GM12873 (cell line): ENCODE measurements around the gene MPIG6B.

ENCODE experiments used
- TF ChIP-seq, protein P1 (sequence below): IDR thresholded peaks from 2 replicates; pipeline ENCODE4 v1.5.1; 2012; ENCODE audit warnings: low read depth, mild to moderate bottlenecking, moderate library complexity, low read length, control low read depth; ENCODE audit not compliant: insufficient read depth; ENCODE audit errors: missing control alignments

MPIG6B gene

GRCh38 chr6:31710523-31711219 is 12.5 kb upstream of the MPIG6B start:
- TF ChIP-seq, protein P1, sequence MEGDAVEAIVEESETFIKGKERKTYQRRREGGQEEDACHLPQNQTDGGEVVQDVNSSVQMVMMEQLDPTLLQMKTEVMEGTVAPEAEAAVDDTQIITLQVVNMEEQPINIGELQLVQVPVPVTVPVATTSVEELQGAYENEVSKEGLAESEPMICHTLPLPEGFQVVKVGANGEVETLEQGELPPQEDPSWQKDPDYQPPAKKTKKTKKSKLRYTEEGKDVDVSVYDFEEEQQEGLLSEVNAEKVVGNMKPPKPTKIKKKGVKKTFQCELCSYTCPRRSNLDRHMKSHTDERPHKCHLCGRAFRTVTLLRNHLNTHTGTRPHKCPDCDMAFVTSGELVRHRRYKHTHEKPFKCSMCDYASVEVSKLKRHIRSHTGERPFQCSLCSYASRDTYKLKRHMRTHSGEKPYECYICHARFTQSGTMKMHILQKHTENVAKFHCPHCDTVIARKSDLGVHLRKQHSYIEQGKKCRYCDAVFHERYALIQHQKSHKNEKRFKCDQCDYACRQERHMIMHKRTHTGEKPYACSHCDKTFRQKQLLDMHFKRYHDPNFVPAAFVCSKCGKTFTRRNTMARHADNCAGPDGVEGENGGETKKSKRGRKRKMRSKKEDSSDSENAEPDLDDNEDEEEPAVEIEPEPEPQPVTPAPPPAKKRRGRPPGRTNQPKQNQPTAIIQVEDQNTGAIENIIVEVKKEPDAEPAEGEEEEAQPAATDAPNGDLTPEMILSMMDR = no peak

DNA sequence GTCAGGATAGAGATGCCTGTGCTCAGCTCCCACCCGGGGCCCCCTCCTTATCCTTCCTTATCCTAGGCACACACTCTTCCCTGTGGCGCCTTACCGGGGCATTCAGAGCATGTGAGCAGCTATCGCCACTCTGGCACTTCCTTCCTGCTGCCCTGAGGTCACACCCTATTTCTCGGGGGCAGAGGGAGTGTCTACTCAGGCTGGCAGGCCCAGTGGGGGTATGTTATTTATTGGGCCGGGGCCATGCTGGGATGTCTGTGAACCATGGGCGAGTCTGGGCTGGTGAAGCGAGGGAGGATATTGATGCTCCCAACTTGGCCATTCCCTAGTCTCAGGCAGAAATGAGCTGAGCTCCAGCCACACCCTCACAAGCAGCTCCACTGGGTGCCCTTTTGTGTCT is 11.9 kb upstream of the MPIG6B start:
- TF ChIP-seq, protein P1 = no peak

DNA sequence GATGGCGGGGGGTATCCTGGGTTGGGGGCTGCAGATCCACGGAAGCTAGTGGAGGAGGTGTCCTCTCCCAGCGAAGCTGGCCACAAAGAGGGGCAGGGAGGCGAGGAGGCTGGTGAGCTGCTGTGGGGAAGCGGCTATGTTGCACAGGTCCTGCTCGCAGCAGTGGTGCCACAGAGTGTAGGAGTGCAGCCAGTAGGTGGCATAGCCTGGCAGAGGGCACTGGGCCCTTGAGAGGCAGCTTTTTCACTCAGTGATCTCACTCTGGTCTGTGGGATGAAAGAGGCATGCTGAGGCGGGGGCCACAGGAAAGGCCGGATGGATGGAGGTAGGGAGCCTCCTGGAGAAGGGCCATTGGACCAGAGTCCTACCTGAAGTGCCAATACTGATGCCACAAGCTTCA is 10.9 kb upstream of the MPIG6B start:
- TF ChIP-seq, protein P1 = peak; percentile 32

DNA sequence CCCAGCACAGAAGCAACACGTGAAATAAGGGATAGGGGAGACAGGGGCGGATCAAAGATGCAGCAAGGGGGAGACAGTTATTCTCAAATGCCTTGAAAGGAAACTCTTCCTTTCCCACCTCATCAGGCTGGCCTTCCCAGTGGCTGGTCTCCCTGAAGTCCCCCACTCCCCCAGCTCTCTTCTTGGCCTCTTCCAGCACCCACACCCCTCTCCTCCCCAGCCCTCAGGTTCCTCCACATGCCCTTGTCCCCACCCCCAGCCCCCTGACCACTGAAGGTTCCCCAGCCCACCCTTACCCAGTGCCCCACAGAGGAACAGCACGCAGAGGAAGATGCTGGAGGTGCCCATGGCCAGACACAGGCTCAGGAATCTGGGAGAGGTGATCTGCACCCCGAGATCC is 9.7 kb upstream of the MPIG6B start:
- TF ChIP-seq, protein P1 = no peak

DNA sequence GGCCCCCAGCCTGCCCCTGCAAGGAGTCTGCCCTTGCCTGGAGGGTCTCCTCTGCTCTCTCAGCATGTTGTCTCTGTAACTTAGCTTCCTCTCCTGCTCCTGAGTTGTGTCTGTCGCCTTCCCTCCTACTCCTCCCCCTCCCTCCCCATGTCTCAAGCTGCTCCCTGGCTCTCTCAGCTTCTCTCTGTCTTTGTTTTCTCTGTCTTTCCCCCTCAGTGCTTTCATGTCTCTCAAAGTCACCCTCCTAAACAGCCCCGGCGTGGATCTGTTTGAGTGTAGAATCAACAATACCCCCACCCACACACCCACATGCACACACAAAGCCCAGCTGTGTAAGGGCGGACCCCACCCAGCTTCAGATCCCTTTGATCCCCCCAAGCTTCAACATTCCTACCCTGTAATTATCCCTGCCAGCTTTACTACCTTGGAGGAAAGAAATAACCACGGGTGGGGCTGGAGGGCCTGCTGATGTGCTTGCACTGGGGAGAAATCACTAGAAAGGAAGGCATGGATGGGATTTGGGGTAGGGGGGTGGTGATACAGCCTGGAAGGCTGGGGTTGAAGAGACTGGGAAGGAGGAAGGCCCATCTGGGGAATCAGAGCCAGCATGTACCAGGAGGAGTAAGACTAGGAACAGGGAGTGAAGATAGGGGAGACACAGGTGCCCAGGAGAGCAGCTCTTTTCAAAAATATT is 9.0 kb upstream of the MPIG6B start:
- TF ChIP-seq, protein P1 = no peak

DNA sequence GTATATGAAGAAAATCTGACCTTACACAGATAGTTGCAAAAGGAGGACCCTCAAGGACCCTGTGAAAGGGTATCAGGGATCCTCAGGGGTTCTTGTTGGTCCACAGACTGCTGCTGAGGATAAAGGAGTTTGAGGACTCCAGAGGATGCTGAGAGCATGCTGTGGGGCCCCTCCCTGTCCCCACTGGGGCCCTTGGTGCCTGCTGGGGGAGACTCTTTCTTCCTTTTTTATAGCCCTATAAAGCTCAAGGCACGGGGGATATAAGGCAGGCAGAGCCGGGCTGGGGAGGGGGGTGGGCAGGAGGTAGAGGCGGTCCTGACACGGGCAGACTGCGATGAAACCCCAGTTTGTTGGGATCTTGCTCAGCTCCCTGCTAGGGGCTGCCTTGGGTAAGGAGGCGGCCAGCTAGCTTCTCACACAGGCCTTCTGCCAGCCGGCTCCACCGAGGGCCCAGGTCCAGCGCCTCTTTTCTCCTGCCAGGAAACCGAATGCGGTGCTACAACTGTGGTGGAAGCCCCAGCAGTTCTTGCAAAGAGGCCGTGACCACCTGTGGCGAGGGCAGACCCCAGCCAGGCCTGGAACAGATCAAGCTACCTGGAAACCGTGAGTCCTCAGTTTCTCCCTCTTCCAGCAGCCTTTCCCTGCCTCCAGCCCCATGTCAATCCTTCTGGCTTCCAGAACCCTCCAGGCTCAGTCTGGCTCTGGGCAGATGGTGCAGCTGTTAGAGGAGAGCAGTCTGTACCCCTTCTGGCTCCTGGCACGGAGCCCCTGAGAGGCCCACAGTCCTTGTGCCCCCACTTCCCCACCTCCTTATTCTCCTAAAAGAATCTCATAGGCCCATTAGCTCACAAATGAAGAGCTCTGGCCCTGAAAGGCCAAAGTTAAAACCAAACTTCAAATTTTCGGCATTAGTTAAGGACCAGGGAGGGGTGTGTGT is 7.9 kb upstream of the MPIG6B start, which contains the start of gene LY6G6D:
Gene LY6G6D (plus strand): TSS at position 327 of the 937 bp plus-strand sequence. CDS start 8 bp downstream, at position 335.
- TF ChIP-seq, protein P1 = no peak
